GM21529 (cell line): ENCODE data around the gene WDR75.
"Not testable (repeated sequence)": the region's sequence is repeated elsewhere in the genome, so short reads cannot be mapped to it uniquely, and the experiment has no call there.

Experiments
- ATAC-seq: cut with Tn5 transposase; IDR thresholded peaks from one replicate; pipeline ENCODE4 v1.9.1; 2021; ENCODE audit not compliant: unreplicated experiment

WDR75 gene

DNA sequence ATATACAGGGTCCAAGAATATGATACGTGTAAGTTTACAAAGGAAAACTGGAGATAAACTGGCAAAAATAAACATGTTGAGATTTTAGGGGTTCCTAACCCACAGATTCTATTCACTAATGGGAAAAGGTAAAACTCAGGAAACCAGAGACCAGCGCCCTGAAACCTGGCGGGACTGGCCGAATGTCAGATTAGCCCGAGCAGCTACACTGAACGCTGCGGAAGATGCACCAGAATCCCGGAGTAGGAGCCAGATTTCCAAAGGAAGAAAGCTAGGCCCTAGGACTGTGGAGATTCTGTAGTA lies 679 bp upstream of the WDR75 start:
- peak; percentile 28 for ATAC-seq

DNA sequence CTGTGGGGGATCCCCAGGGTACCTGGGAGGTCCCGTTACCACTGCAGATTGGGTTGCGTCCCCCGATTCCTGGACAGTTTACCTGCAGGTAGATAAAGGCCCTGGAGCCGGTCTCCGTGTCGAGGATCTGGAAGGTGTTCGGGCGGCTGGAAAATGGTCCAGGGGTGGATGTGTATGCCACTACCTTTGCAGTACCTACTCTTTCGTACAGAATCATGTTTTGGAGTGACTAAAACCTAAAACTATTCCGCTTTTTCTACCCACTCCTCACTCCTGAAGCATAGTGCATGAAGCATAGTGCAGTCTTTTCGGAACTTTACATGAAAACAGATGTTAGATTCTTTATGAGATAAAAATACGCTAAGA lies 418 bp downstream of the WDR75 start:
- ATAC-seq: no peak

DNA sequence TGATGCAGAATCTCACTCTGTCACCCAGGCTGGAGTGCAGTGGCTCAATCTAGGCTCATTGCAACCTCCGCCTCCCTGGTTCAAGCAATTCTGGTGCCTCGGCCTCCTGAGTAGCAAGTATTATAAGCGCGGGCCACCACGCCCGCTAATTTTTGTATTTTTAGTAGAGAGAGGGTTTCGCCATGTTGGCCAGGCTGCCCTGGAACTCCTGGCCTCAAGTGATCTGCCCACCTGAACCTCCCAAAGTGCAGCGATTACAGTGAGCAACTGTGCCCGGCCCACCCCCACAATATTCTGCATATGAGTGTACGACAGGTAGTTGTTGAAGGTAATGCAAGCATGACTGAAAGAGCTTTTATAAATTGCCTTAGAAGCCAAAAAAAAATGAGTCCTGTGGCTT lies 1.2 kb downstream of the WDR75 start:
- ATAC-seq: no peak

DNA sequence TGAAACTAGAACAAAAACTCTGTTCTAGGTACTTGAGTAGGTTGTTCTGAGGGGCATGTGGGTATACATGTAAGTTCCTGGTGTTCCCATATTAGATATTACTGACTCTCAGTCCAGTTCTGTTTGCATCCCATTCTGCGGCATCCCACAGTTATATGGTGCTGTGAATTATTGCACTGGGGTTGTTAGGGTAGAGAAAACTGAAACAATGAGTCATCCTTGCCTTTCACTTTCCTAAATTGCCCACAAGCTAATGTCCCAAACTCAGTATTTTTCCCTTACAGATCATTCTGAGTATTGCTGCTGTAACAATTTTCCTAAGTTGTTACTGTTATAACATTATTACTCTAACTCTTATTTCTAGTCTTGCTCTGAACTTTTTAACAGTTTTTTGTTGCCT lies 3.0 kb downstream of the WDR75 start:
- peak; percentile 34 for ATAC-seq

DNA sequence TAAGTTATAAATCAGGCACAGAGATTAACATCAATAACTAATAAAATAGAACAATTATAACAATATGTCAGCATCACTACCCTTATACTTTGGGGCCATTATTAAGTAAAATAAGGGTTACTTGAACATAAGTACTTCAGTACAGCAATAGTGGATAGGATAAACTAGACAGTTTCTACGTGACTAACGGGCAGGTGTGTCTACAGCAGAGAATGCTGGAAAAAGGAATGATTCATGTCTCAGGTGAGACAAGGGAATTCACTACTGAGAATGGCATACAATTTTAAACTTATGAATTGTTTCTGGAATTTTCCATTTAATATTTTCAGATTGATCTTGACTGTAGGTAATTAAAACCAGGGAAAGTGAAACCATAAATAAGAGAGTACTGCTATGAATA lies 5.5 kb downstream of the WDR75 start:
- no peak for ATAC-seq

DNA sequence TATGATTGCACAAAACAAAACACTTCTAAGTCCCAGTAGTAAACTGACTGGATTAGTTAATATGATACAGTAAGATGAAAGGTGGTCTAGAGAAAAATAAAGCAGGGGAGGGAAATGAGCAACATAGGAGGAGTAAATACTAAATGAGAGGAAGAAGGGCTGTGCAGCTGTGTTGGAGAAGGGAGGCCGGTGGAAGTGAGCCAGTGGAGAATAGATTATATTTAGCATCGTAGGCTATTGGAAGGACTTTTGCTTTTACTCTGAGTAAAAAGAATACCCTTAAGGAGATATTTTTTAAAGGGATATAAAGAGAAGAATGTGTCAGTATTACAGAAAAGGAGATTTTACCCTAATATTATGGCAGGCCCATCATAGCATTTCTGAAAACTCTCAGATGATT lies 12.7 kb downstream of the WDR75 start:
- no peak for ATAC-seq

DNA sequence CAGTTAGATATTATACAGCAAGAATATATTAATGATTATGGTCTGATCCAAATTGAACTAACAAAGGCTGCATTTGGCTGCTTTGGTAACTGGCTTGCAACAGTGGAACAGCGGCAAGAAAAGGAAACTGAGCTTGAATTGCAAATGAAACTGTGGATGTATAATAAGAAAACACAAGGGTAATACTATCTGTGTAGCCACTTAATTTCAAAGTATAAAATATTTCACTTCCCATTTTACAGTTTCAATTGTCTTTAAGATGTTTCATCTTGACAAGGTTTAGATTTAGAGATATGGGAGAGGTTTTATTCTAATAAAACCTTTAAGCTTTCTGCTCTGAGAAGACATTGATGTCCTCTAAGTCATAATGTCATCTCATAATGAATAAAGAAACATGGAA lies 23.8 kb downstream of the WDR75 start:
- no peak for ATAC-seq

DNA sequence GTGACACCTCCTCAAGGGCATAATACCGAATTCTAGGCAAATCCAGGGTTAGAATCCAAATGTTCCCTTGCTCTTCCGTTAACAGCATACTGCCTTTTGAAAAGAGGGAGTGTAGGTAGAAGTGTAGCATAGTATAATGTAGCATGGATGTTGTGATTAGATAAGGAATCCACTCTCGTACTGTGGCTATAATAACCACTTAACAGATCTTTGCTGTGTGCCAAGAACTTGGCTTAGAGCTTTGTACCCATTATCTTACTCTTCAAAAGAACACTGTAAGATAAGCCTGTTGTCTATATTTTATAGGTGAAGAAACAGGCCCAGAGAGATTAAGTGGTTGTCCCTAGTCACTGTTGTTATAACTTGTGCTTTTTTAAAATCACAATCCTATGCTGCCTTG lies 24.2 kb downstream of the WDR75 start:
- ATAC-seq: no peak

DNA sequence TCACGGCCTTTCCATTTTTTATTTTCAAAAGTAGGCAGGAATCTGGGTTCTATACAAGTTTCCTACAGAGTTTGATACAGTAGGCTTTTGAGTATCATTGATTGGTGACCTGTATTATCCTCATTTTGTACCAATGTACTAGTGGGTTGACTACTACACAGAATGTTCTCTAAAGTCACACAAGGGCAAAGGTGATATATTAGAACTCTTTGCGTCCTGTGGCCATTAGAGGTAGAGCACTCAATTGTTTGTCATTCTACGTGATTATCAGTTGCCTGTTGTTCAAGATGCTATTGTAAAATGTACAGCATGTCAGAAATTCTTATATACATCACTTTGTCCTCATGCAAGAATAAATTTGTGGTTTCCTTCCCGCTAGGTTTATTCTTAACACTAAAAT lies 24.8 kb downstream of the WDR75 start:
- no peak for ATAC-seq

DNA sequence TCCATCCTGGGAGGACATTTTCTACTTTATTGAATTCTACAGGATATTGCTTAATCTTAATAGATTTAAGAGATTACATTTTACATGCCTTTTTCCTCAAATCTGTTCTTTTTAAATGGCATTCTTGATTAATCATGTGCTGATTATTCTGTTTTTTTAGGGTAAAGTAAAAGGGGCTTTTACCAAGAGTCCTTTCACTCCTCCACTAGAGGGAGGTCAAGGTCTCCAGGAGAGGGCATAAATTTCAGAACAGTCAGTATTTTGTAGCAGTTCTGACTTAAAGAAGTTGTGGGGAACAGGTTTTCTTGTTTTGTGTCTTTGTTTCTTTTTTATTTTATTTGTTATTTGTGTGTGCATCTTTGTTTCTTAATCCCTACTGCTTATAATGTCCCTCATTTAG lies 25.4 kb downstream of the WDR75 start:
- no peak for ATAC-seq

DNA sequence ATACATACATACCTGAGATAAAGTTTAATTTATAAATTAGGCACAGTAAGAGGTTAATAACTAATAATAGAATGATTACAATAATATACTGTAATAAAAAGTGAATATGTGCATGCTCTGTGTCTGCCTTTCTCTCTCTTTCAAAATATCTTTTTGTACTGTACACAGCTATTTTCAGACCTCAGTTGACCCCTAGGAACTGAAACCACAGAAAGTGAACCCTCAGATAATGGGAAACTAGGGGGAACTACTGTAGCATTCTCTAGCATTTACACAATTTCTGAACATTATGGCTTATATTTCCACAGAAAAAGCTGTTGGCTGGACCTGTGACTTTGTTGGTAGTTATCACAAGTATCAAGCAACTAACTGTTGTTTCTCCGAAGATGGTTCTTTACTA lies 25.9 kb downstream of the WDR75 start:
- ATAC-seq: no peak

DNA sequence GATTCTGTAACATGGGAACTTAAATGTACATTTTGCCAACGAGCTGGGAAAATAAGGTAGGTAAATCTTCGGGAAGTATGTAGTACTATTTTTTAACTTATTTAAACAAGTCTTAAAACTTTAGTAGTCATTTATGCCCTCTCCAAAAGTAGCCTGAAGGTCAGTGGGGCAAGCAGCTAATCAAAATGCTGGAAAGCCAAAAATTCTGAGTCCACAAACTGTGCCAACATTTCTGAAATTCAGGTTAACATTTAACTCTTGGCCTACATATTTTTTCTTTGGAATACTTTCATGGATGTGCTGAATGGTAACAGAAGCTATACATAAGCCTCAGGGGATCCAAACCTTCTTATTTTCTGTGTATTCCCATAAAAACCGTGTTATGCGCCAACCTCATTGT lies 26.3 kb downstream of the WDR75 start:
- no peak for ATAC-seq

DNA sequence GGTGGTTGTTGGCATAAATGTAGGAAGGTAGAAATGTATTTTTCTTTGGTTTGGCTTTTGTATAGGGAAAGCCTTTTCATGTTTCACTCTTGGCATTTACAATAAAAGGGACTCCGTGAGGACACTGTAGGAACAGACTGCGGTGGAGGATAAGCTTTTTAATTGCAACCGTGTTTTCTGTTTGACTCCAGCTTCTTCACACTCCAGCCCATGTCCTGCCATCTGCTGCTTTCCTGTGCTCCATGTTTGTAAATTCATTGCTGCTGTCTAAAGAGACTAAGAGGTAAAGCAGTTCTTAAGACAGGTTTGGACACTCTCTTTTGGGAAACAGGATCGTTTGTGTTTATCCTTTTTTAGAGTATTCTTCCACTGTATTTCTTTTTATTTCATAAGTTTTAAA lies 33.3 kb downstream of the WDR75 start:
- no peak for ATAC-seq

DNA sequence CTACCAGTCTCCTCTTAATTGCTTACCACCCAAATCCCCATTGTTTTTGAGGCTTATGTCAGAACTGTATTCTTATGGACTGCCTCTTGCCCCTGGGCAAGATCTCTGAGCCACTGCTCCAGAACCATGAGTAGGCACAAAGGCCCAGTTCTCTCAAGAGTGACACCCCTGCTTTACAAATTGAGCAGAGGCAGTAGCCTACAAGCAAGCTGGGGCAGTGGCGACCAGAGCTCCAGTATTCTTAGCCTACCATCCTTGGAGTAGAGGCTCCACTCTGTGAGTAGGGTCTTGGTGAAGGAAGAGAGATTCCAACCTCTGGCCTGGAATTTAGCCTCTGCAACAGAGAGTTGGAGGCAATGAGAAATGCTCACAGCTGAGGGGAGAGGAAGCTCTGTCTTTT lies 36.5 kb downstream of the WDR75 start:
- ATAC-seq: no peak

DNA sequence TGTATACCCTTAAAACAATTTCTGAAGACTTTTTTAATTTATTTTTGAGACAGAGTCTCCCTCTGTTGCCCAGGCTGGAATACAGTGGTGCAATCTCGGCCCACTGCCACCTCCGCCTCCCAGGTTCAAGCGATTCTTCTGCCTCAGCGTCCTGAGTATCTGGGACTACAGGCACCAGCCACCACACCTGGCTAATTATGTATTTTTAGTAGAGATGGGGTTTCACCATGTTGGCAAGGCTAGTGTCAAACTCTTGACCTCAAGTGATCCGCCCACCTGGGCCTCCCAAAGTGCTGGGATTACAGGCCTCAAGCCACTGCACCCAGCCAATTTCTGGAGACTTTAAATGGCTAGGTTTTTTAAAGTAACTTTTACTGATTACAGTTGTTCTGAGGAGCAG lies 37.0 kb downstream of the WDR75 start:
- not testable (repeated sequence) for ATAC-seq

DNA sequence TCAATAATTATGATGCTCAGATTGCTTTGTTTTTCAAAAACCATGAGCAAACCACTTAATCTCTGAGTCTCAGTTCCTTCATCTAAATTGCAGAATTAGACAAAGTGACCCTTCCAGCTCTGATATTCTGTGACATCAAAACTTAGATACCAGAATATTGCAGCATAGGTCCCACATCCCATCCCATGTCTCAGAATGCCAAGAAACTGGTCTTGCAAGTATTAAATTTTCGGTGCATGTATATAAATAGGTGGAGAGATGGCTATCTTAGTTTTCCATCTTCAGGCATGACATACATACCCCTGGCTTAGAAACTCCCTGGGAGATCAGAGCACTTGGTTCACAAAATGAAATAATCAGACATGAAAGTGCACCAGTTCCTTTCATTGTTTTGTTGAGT lies 39.8 kb downstream of the WDR75 start:
- ATAC-seq: no peak

DNA sequence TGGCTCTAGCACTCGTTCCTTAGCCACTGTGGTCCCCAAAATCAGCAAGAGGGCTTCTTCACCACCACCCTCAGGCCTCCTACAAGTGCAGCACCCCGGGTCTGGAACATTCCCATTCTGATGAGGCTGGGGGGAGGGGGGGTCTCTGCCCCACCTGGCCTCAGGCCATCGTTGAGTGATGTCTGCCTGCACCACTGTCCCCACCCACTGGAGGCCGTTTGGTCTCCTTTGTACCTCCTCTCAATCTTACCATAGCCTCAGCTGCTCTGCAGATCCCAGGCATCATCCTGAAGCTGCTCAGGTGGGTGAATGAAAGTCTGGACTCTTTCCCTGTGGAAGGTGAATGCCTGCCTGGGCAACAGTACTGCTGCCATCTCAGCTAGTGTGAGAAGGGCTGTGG lies 42.3 kb downstream of the WDR75 start:
- ATAC-seq: no peak

DNA sequence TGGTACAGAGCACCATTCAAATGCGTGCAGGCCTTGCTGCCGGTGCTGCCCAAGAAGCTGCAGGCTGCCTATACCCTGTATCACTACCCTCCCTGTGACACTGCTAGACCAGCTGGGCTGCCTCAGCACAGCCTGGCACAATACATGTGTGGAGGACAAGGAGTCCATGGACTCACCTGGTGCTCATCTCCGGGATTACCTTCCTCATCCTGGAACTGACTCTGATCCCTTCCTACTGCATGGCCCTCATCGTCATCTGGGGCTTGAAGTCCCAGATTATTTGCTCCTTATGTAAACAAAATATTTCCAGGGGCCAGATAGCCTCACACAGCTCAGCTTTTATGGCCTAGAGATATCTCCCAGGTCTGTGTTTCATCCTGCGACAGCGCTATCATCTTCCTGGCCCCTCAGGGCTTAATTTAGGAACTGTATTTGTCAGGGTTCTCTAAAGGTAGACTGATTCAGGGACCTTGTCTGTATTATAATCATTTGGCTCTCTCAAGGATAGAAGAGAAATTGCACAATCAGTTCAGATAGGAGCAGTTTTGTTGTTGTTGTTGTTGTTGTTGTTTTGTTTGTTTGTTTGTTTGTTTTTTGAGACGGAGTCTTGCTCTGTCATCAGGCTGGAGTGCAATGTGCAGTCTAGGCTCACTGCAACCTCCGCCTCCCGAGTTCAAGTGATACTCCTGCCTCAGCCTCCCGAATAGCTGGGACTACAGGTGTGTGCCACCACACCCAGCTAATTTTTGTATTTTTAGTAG lies 42.9 kb downstream of the WDR75 start:
- no peak for ATAC-seq

DNA sequence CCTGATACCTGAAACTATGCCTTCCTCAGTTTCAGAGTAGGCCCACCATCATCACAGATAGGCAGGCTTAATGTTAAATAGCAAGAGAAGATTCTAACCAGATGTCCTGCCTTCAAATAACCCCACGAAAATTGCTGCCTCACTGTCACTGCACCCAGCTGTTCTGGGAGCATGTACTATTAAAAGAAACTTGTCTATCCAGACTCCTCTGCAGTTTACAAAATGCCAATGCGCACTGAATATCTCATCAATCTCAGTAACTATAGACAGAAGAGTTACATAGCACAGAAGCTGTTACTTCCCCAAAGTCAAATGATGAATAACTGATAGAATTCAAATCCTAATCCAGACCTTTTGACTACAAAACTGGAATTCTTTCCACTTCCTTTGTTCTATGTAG lies 43.9 kb downstream of the WDR75 start:
- no peak for ATAC-seq

DNA sequence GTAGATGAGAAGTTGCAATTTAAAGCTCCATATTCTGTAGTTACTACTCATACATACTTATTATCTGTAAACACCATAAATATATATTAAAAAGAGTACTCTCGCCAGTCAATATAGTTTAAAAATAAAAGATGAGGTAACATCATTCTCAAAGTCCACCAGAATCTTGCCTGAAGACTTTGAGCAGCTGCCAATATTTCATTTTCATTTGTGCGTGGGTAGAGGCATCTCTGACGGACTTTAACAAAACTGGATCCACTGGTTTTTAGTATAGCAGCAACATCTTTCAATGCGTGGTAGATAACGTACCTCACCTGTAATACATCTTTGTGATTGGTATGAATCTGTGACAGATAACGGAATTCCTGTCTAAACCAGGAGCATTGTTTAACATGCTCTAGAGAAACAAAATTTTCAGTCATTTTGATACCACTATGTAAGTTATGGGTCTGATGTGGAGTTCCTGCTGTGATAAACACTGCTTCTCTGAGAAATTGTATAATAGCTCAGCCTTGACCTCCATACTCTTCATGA lies 45.0 kb downstream of the WDR75 start:
- ATAC-seq: no peak

DNA sequence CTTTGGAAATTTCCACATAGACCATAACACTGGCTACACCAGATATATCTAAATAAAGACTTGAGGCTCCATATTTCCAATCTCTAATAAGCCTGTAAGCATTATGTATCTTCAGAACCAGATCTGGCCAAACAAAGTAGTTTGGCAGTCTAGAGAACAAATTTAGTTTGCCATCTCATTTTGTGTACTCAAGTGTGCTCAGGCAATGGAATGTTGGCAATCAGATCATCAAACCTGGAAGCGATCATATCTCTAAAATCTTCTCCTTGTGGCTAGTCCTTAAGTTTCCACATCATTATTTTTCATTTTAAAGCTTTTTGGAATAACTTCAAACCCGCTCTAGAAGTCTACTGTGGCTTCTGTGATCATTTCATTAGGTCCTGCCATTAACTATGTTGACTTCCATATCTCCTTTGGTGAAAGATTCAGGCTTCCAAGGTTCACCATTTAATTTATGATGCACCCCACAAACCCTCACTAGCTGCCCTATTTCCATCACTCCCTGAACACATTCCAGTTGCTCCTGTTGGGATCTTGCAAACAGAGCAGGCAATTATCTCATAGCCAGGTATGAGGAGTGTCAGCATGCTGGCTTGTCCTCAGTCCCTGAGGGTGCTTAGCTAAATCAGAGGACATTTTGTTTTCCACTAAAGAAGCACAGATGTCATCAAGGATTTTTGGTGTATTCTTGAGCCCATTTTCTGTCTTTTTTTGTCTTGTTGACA lies 46.2 kb downstream of the WDR75 start:
- no peak for ATAC-seq

DNA sequence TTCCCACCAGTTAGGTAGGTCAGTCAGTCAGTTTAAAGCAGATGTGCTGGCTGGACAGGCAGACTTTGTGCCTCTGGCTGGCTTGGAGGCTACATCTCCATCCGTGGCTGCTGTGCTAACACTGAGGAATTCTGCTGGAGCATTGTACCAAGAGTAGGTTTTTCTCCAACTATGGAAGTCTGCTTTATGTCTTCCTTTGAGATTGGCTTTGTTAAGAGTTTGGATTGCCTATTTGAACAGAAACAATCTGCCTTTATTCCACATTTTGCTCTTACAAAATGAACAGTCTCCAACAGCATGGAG lies 46.7 kb downstream of the WDR75 start:
- ATAC-seq: no peak

DNA sequence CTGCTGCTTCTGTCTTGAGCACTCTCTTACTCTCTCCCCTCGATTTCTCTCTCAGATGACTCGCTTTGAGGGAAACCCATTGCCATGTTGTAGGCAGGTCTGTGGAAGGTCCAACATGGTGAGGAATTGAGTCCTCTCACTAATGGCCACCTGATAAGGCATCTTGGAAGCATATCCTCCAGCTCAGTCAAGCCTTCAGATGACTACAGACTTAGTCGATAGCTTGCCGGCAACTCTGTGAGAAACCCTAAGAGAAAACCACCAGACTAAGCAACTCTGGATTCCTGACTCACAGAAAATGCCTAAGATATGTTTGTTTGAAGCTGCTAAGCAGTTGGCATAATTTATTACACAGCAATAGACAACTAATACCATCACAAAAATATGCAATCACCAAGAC lies 51.2 kb downstream of the WDR75 start:
- ATAC-seq: no peak
